Lower leg skin (tissue), 3 donors: ENCODE results near the gene ZNF324B.

Source experiments
- POLR2A ChIP-seq, 2 donors: fragments of 450-650 bp; IDR thresholded peaks; one replicate each; pipeline ENCODE4 v1.6.1; 2016 to 2017; ENCODE audit warnings: antibody characterized with exemption in 2 of 2, mild to moderate bottlenecking in 1 of 2, moderate library complexity in 1 of 2
- TF ChIP-seq, protein P1 (sequence below), 3 donors: fragments of 450-650 bp; IDR thresholded peaks; one replicate each; pipeline ENCODE4 v1.5.1; 2016; ENCODE audit warnings: antibody characterized with exemption in 3 of 3, mild to moderate bottlenecking in 3 of 3, moderate library complexity in 2 of 3

DNA sequence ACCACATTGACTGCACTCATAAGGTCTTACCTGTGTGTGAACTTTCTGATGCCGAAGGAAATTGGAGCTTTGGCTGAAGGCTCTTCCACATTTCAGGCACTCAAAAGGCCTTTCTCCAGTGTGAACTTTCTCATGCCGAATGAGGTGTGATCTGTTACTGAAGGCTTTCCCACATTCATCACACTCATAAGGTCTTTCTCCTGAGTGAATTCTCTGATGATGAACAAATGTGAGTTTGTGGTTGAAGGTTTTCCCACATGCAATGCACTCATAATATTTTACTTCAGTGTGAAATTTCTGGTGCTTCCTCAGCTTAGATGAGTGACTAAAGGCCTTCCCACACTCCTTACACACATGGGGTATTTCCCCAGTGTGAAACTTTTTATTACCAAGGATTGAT lies 17.2 kb upstream of the ZNF324B start:
- TF ChIP-seq POLR2A (IDR thresholded peaks at IDR 0.05): no peak
- TF ChIP-seq, protein P1, sequence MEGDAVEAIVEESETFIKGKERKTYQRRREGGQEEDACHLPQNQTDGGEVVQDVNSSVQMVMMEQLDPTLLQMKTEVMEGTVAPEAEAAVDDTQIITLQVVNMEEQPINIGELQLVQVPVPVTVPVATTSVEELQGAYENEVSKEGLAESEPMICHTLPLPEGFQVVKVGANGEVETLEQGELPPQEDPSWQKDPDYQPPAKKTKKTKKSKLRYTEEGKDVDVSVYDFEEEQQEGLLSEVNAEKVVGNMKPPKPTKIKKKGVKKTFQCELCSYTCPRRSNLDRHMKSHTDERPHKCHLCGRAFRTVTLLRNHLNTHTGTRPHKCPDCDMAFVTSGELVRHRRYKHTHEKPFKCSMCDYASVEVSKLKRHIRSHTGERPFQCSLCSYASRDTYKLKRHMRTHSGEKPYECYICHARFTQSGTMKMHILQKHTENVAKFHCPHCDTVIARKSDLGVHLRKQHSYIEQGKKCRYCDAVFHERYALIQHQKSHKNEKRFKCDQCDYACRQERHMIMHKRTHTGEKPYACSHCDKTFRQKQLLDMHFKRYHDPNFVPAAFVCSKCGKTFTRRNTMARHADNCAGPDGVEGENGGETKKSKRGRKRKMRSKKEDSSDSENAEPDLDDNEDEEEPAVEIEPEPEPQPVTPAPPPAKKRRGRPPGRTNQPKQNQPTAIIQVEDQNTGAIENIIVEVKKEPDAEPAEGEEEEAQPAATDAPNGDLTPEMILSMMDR (IDR thresholded peaks at IDR 0.05): no peak
